ENCODE data around the gene GLOD5.

Gene GLOD5

DNA sequence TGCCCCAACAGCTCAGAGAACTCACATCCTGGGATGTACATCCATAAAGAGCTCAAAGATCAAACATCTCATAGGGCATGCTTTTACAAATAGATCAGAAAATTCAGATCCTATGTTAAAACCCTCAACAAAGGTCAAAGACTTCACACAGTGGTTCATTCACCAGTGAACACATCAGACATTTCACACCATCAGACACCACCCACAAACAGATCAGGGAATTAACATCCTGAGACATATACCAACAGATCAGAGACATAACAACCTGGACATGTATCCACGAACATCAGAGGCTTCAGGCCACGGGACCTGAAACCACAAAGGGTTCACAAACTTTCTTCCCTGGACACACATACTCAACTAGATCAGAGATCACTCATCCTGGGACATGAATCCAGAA lies 41.6 kb upstream of the GLOD5 start:
- TF ChIP-seq, protein P1, sequence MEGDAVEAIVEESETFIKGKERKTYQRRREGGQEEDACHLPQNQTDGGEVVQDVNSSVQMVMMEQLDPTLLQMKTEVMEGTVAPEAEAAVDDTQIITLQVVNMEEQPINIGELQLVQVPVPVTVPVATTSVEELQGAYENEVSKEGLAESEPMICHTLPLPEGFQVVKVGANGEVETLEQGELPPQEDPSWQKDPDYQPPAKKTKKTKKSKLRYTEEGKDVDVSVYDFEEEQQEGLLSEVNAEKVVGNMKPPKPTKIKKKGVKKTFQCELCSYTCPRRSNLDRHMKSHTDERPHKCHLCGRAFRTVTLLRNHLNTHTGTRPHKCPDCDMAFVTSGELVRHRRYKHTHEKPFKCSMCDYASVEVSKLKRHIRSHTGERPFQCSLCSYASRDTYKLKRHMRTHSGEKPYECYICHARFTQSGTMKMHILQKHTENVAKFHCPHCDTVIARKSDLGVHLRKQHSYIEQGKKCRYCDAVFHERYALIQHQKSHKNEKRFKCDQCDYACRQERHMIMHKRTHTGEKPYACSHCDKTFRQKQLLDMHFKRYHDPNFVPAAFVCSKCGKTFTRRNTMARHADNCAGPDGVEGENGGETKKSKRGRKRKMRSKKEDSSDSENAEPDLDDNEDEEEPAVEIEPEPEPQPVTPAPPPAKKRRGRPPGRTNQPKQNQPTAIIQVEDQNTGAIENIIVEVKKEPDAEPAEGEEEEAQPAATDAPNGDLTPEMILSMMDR (conservative IDR thresholded peaks at IDR 0.05; ENCODE audit: low read depth, low read length), result no peak
- no peak for DNase-seq (ENCODE audit: low read depth)
- H3K4me3 ChIP-seq (ENCODE audit: low read depth, low read length), result no peak overlapping the region

DNA sequence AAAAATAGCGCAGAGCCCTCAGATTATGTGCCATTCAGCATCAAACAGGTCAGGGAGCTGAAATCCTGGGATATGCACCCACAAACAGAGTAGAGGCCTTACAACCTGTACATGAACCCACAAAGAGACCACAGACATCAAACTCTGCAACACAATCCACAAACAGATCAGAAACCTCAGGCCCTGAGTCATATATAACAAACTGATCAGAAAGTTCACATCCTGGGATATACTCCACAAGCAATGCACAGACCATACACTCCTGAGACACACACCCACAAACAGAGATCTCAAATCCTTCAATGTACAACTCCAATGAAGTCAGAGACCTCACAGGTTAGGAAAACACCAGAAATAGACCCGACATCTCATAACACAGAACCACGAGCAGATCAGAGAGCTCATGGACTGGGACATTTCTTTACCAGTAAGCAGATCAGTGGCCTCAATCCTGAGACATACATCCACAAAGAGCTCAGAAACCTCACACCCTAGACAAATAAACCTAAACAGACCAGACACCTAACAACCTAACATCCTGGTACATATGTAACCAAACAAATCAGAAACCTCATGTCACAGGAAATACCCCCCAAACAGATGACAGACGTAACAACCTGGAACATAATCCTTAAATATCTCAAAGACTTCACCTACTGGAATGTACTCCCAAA lies 40.8 kb upstream of the GLOD5 start:
- DNase-seq (ENCODE audit: low read depth), result no peak
- TF ChIP-seq, protein P1 (conservative IDR thresholded peaks at IDR 0.05; ENCODE audit: low read depth, low read length), result no peak
- no peak overlapping the region for H3K4me3 ChIP-seq (ENCODE audit: low read depth, low read length)

DNA sequence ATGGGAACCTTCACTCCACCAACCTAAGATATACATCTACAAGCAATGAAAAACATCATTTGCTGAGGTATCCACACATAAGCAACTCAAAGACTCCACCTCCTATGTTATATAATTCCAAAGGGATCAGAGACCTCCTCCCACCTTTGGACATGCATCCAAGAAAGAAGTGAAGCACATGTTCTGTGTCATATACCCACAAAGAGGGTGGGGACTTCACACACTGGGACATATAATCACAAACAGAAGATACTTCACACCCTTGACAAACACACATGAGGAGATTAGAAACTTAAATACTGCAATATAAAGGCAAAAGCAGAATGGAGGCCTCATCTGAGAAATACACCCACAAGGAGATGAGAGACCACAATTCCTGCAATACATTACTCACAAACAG lies 39.6 kb upstream of the GLOD5 start:
- no peak overlapping the region for H3K4me3 ChIP-seq (ENCODE audit: low read depth, low read length)
- TF ChIP-seq, protein P1 (conservative IDR thresholded peaks at IDR 0.05; ENCODE audit: low read depth, low read length), result no peak
- DNase-seq (ENCODE audit: low read depth), result no peak

DNA sequence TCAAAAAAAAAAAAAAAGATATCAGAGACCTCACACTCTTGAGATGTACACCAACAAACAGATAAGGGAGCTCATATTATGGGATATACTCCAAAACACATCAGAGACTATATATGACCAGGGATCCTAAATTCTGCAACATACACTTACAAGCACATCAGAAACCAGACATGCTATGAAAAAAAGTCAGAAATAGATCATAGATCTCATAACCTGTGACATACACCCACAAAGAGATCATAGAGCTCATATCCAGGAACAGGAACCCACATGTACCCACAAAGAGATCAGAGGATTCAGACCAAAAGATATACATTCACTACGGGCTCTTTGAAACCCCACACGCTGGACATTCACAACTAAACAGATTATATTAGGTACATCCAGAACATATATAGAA lies 35.0 kb upstream of the GLOD5 start:
- DNase-seq (ENCODE audit: low read depth), result no peak
- no peak overlapping the region for H3K4me3 ChIP-seq (ENCODE audit: low read depth, low read length)
- TF ChIP-seq, protein P1 (conservative IDR thresholded peaks at IDR 0.05; ENCODE audit: low read depth, low read length), result no peak

DNA sequence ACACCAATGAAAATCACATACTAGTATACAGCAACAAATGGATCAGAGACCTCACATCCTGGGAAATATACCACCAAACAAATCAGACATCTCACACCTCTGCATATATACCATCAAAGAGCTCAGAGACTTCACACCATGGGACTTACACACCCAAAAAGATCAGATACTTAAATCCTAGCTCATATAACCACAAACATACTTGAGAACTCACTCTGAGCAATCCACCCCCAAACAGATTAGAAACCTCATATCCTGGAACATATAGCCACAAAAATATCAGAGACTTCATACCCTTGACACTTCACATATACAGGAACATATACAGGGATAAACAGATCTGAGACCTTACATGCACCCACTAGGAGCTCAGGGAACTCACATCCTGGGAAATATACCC lies 32.9 kb upstream of the GLOD5 start:
- H3K4me3 ChIP-seq (ENCODE audit: low read depth, low read length), result no peak overlapping the region
- TF ChIP-seq, protein P1 (conservative IDR thresholded peaks at IDR 0.05; ENCODE audit: low read depth, low read length), result no peak
- DNase-seq (ENCODE audit: low read depth), result no peak

DNA sequence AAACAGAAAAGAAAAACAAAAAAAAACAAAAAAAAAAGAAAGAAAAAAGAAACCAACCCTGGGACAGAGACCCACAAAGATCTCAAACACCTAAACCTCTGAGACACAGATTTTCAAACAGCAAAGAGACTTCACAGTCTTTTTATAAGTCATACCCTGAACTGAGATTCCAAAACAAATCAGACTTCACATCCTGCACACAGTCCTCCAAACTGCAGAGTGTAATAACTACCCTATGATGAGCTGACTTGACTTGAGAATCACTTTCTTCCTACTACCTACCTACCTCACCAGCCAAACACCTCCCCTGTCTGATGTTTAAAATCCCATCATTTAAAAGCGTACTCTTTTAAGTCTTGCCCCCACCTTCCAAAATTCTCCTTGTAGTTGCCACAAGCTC lies 25.2 kb upstream of the GLOD5 start:
- TF ChIP-seq, protein P1 (conservative IDR thresholded peaks at IDR 0.05; ENCODE audit: low read depth, low read length), result no peak
- no peak for DNase-seq (ENCODE audit: low read depth)
- H3K4me3 ChIP-seq (ENCODE audit: low read depth, low read length), result peak overlapping the region; percentile 51

DNA sequence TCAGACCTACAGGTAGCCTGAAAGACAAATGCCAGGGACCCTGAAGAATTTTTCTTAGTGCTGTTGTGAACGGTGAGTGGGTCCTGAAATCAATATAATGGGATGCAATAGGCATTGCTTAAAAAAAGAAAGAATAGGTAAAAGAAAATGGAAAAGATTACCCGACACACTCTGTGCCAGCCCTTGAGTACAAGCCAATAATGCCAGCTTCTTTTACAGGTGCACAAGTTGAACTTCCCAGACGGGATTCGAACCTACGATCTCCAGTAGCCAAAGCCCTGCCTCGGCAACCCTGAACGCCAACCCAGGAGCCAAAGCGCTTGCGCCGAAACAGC lies 24.7 kb upstream of the GLOD5 start:
- peak overlapping the region; percentile 51 for H3K4me3 ChIP-seq (ENCODE audit: low read depth, low read length)
- TF ChIP-seq, protein P1 (conservative IDR thresholded peaks at IDR 0.05; ENCODE audit: low read depth, low read length), result no peak
- no peak for DNase-seq (ENCODE audit: low read depth)

All from choroid plexus epithelial cell (primary cell).